Suprapubic skin (tissue), 4 donors: Measurements from ENCODE around the gene KIAA0408. TPM values are rescaled to one million over a fixed set of nuclear protein-coding genes. Genes with fewer than 3 reads are reported as not detected.
A peak's percentile ranks its signal among the peaks of the same experiment; 100 is the strongest.

Experiments
- DNase-seq, 2 donors: peaks; one replicate each; pipeline ENCODE4 v3.0.0-alpha.2; 2019; ENCODE audit warnings: low spot score in 2 of 2
- H3K27ac ChIP-seq: fragments of 200-600 bp; sonication (generic); one replicate; pipeline ENCODE4 v1.5.1; 2019
- H3K27me3 ChIP-seq: fragments of 200-600 bp; sonication (generic); one replicate; pipeline ENCODE4 v1.5.1; 2019
- H3K36me3 ChIP-seq: fragments of 200-600 bp; sonication (generic); one replicate; pipeline ENCODE4 v1.5.1; 2019
- H3K4me1 ChIP-seq: fragments of 200-600 bp; sonication (generic); one replicate; pipeline ENCODE4 v1.5.1; 2019
- H3K4me3 ChIP-seq: fragments of 200-600 bp; sonication (generic); one replicate; pipeline ENCODE4 v1.5.1; 2019; ENCODE audit warnings: mild to moderate bottlenecking
- H3K9me3 ChIP-seq: fragments of 200-600 bp; sonication (generic); one replicate; pipeline ENCODE4 v1.5.1; 2019
- EP300 ChIP-seq: sonication (generic); formaldehyde crosslinking; IDR thresholded peaks from one replicate; pipeline ENCODE4 v1.6.1; 2017; ENCODE audit warnings: antibody characterized with exemption
- POLR2A ChIP-seq, 2 donors: fragments of 450-650 bp; IDR thresholded peaks; one replicate each; pipeline ENCODE4 v1.6.1; 2017; ENCODE audit warnings: antibody characterized with exemption in 2 of 2, mild to moderate bottlenecking in 2 of 2, moderate library complexity in 2 of 2
- POLR2AphosphoS5 ChIP-seq, 3 donors: sonication (generic); formaldehyde crosslinking; IDR thresholded peaks; one replicate each; pipeline ENCODE4 v1.6.1; 2017; ENCODE audit warnings: antibody characterized with exemption in 3 of 3
- WGBS: methylation state at CpG from one replicate; pipeline ENCODE4 v1.1.5; 2018; 5-methylcytosine and 5-hydroxymethylcytosine counted together
- total RNA-seq, 4 donors: library from RNA; depleted of rRNA; stranded (reverse); fragments of >200 nt; gene quantifications; one replicate each; pipeline ENCODE4 v1.1.0, GENCODE V29; 2016
- TF ChIP-seq, protein P1 (sequence below), 2 donors: fragments of 200-600 bp in 1 of 2; fragments of 450-650 bp in 1 of 2; sonication (generic) in 1 of 2; IDR thresholded peaks; one replicate each; pipeline ENCODE4 v1.5.1; 2016 to 2019; ENCODE audit warnings: antibody characterized with exemption in 2 of 2, mild to moderate bottlenecking in 1 of 2, moderate library complexity in 1 of 2

The KIAA0408 gene
- total RNA-seq, 4 donors from 2014 or later = 1.4 to 2.7 (median 1.7) TPM; not detected in 1

DNA sequence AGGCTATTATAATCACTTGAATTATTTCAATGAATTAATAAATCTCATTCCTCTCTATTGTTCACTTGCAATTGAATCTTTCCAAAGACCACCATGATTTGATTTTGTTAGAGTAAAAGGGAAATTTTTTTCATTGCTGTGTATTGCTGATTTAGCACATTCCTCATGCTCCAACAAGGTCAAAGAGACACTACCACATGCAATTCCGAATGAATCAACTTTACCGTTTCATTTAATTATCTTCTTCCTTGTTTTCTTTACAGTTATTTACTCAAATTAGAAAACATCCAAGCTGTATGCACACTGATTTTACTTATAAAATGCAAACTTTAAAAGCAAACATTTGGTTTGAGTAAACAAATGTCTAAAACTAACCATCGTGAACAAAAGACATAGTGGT, 967 bp downstream of the KIAA0408 start:
- H3K9me3 ChIP-seq = no peaks in the 10 kb centered on the region
- TF ChIP-seq EP300 (no peak), POLR2A (IDR thresholded peaks at IDR 0.05) (no peak), POLR2AphosphoS5 (IDR thresholded peaks at IDR 0.05) (no peak)
- TF ChIP-seq, protein P1, sequence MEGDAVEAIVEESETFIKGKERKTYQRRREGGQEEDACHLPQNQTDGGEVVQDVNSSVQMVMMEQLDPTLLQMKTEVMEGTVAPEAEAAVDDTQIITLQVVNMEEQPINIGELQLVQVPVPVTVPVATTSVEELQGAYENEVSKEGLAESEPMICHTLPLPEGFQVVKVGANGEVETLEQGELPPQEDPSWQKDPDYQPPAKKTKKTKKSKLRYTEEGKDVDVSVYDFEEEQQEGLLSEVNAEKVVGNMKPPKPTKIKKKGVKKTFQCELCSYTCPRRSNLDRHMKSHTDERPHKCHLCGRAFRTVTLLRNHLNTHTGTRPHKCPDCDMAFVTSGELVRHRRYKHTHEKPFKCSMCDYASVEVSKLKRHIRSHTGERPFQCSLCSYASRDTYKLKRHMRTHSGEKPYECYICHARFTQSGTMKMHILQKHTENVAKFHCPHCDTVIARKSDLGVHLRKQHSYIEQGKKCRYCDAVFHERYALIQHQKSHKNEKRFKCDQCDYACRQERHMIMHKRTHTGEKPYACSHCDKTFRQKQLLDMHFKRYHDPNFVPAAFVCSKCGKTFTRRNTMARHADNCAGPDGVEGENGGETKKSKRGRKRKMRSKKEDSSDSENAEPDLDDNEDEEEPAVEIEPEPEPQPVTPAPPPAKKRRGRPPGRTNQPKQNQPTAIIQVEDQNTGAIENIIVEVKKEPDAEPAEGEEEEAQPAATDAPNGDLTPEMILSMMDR (IDR thresholded peaks at IDR 0.05) = no peak
- no peaks in the 10 kb centered on the region for H3K27me3 ChIP-seq
- 65% methylated on average over 3 of the region's 3 CpGs for WGBS
- H3K4me1 ChIP-seq = peaks cover 29% of the 10 kb centered on the region
- no peak for DNase-seq
- H3K4me3 ChIP-seq = peak overlapping the region; percentile 26
- no peaks in the 10 kb centered on the region for H3K36me3 ChIP-seq
- peak overlapping the region; percentile 84 for H3K27ac ChIP-seq

DNA sequence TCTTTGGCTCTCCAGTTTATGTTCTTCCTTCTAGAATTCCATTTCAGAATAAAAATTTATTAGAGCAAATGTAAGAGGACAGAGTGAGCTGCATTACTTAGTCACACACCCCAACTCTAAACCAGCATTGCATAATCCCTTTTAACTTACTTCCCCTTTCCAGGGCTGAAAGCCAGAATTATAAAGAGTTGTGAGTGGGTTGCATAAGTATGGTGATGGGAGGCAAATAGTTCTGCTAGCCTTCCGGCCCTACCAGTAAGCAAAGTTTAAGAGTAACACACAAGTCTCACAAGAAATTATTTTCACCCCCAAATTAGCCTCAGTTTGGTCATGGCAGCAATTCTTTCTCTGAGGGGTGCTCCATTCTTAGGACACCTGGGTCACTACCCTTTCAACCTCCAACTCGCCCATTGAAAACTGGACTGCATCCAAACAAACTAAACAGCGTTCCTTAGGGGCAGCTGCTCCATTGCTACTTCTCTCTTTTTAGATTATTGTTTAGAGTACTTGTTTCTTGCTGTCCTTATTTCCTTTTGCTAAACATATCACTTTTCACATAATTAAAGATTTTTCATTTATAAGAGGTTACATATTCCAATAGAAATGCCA, 1.6 kb downstream of the KIAA0408 start:
- no peaks in the 10 kb centered on the region for H3K9me3 ChIP-seq
- DNase-seq = no peak
- peak overlapping the region; percentile 26 for H3K4me3 ChIP-seq
- peaks cover 29% of the 10 kb centered on the region for H3K4me1 ChIP-seq
- no peaks in the 10 kb centered on the region for H3K27me3 ChIP-seq
- WGBS = 43% methylated on average over 3 of the region's 3 CpGs
- TF ChIP-seq POLR2A (IDR thresholded peaks at IDR 0.05) (no peak), POLR2AphosphoS5 (IDR thresholded peaks at IDR 0.05) (no peak), EP300 (no peak)
- TF ChIP-seq, protein P1 (IDR thresholded peaks at IDR 0.05) = no peak
- H3K36me3 ChIP-seq = no peaks in the 10 kb centered on the region
- peak overlapping the region; percentile 51 for H3K27ac ChIP-seq

DNA sequence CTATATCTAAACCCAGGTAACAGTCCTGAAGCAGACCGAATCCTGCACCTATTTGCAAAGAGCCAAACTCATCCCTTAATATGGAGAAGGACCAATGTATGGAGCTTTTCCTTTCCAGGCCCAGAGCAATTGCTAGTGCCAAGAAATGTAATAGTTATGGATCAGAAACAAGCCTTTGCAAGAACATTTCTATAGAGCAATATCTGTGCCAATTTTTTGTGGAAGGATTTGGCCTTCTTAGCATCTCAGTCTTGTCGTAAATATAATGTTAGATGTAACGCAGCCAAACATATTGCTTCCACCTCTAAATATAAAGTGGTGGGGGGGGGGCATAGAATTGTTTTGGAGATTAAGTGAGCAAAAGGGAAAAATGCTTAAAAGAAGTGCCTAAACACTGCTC, 2.7 kb downstream of the KIAA0408 start:
- H3K27ac ChIP-seq = no peak overlapping the region
- H3K27me3 ChIP-seq = no peaks in the 10 kb centered on the region
- H3K36me3 ChIP-seq = no peaks in the 10 kb centered on the region
- WGBS = 50% methylated on average over 3 of the region's 3 CpGs
- TF ChIP-seq POLR2A (IDR thresholded peaks at IDR 0.05) = no peak
- TF ChIP-seq POLR2AphosphoS5 (IDR thresholded peaks at IDR 0.05) = no peak
- no peak for TF ChIP-seq EP300
- TF ChIP-seq, protein P1 (IDR thresholded peaks at IDR 0.05) = no peak
- H3K9me3 ChIP-seq = no peaks in the 10 kb centered on the region
- H3K4me1 ChIP-seq = peaks cover 29% of the 10 kb centered on the region
- H3K4me3 ChIP-seq = no peak overlapping the region
- DNase-seq = no peak

GRCh38 chr6:127453845-127454619, 5.2 kb downstream of the KIAA0408 start:
- Histone ChIP-seq H3K27ac (no peak overlapping the region), H3K4me1 (peaks cover 26% of the 10 kb centered on the region), H3K9me3 (no peaks in the 10 kb centered on the region), H3K27me3 (no peaks in the 10 kb centered on the region), H3K4me3 (no peak overlapping the region), H3K36me3 (no peaks in the 10 kb centered on the region)
- DNase-seq = no peak
- no peak for TF ChIP-seq POLR2AphosphoS5 (IDR thresholded peaks at IDR 0.05)
- TF ChIP-seq EP300 = no peak
- TF ChIP-seq POLR2A (IDR thresholded peaks at IDR 0.05) = no peak
- TF ChIP-seq, protein P1 (IDR thresholded peaks at IDR 0.05) = no peak
- 85% methylated on average over 2 of the region's 2 CpGs for WGBS

DNA sequence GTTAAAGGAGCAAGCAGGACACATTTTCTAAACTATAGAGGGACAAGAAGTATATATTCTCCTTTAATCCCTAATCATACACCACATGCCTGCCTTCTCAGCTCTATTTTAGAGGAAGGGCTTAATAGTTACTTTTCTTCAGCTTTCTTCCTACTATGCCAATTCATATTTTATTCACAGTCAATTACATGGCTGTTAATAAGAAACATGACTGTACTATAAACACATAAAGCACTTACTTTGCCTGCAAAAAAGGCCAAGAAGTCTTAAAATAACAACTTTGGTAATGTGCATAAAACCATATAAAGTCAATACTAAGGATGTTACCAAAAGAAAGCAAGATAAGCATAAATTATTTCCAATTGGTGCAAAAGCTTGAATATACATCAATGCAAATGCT, 6.4 kb downstream of the KIAA0408 start:
- Histone ChIP-seq H3K27me3 (no peaks in the 10 kb centered on the region), H3K4me3 (no peak overlapping the region), H3K27ac (no peak overlapping the region), H3K4me1 (peaks cover 17% of the 10 kb centered on the region), H3K36me3 (no peaks in the 10 kb centered on the region), H3K9me3 (no peaks in the 10 kb centered on the region)
- no peak for DNase-seq
- TF ChIP-seq POLR2AphosphoS5 (IDR thresholded peaks at IDR 0.05) (no peak), EP300 (no peak), POLR2A (IDR thresholded peaks at IDR 0.05) (no peak)
- TF ChIP-seq, protein P1 (IDR thresholded peaks at IDR 0.05) = no peak
